ENCODE data around the gene ATP6V0E2. TPM values are rescaled to one million over a fixed set of nuclear protein-coding genes. Genes with fewer than 3 reads are reported as not detected.

The ATP6V0E2 gene
- total RNA-seq, 1 experiment from 2014 or later: 35.6 TPM

DNA sequence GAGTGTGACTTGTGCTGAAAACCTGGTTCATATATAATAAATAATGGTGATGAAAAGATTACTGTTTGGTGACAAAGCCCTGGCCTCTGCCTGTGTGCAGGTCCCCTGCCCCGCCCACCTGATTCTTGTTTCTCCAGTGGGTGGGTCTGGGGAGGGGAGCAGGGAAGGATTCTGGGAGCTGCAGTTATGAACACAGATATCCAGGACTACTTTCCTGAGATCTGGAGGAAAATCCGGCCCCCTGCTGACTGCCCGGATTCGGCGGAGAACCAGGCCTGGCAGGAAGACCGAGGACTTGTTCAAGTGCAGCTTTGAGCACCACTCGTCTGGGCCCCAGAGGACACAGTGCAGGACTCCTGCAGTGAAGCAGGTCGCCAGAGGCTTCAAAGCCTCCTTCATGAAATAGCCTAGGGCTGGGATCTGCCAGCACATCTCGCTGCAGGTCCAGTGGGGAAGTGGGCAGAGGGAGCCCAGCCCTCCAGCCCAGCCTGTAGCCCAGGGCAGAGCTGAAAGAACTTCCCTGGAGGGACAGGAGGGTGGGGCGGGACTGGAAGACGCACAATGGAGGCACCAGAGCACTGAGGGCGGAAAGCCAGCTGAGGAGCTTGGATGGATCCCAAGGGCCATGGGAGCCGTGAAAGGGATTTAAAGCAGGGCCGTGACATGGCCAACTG, 7.0 kb downstream of the ATP6V0E2 start:
- H3K9me2 ChIP-seq (ENCODE audit: insufficient read depth): no peaks in the 10 kb centered on the region
- H3K4me1 ChIP-seq (replicated peaks; ENCODE audit: insufficient read depth): no peaks in the 10 kb centered on the region
- H3K9me3 ChIP-seq (ENCODE audit: insufficient read depth, low read depth): no peaks in the 10 kb centered on the region
- no peaks in the 10 kb centered on the region for H3K36me3 ChIP-seq (ENCODE audit: low read depth)
- H2AFZ ChIP-seq: no peak overlapping the region
- no peaks in the 10 kb centered on the region for H3K27me3 ChIP-seq (ENCODE audit: insufficient read depth, low read depth)
- no peak overlapping the region for H3K4me2 ChIP-seq
- no TSS peak for BruUV-seq (replicated peaks)
- H4K20me1 ChIP-seq (ENCODE audit: insufficient read depth): no peaks in the 10 kb centered on the region
- no peaks in the 10 kb centered on the region for H3K79me2 ChIP-seq (ENCODE audit: low read depth)
- H3K4me3 ChIP-seq: no peak overlapping the region
- ChIA-PET CTCF (no interaction called here), POLR2A (ENCODE audit: unreplicated experiment) (no interaction called here)
- intact Hi-C loops (cut with micrococcal nuclease; ENCODE audit: unreplicated experiment): no loop called here
- TF ChIP-seq, protein P1, sequence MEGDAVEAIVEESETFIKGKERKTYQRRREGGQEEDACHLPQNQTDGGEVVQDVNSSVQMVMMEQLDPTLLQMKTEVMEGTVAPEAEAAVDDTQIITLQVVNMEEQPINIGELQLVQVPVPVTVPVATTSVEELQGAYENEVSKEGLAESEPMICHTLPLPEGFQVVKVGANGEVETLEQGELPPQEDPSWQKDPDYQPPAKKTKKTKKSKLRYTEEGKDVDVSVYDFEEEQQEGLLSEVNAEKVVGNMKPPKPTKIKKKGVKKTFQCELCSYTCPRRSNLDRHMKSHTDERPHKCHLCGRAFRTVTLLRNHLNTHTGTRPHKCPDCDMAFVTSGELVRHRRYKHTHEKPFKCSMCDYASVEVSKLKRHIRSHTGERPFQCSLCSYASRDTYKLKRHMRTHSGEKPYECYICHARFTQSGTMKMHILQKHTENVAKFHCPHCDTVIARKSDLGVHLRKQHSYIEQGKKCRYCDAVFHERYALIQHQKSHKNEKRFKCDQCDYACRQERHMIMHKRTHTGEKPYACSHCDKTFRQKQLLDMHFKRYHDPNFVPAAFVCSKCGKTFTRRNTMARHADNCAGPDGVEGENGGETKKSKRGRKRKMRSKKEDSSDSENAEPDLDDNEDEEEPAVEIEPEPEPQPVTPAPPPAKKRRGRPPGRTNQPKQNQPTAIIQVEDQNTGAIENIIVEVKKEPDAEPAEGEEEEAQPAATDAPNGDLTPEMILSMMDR (conservative IDR thresholded peaks at IDR 0.05): no peak
- TF ChIP-seq EZH2 (IDR thresholded peaks at IDR 0.05; ENCODE audit: low read depth): no peak
- no peak for DNase-seq
- H3K27ac ChIP-seq: no peak overlapping the region
- no peaks in the 10 kb centered on the region for H3F3A ChIP-seq (ENCODE audit: insufficient read depth, low read depth)

DNA sequence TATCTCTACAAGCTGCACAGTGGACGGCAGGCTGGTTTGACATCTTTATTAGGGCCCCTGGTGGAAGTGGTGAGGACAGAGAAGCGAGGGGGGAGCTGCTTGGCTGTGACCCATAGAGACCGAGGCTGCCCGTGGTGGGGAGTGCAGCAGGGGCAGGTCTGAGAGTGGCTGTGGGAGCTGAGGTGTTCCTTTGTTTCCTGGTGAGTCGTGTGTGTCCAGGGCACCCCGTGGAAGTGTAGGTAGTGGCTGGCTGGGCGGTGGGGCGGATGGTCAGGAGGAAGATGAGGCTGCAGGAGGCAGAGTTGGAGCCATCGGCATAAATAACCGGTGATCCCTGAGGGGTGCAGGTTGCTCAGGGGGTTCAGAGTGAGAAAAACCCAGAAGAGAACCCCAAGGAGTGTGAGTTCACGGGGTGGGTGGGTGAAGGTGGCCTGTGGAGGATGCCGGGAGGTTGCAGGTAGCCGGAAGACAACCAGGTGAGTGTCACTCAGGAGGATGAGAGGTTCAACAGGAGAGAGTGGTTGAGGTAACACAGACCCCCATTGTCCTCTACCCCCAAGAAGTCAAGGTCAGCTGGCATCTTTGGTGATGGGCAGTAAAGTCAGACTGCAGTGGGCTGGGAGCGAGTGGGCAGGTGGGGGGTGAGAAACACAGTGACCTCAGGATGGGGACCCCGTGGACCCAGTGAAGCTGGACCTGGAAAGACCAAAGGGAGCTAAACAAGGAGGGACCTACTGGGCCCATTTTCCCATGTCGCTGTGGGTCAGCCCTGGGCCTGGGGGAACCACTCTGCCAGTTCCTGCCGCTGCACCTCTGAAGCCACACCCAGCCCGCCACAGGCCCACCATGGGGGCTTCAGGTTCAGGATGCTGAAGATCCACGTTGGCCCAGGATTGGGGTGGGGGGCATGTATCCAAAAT, 7.8 kb downstream of the ATP6V0E2 start:
- Histone ChIP-seq H3K27me3 (ENCODE audit: insufficient read depth, low read depth) (no peaks in the 10 kb centered on the region), H4K20me1 (ENCODE audit: insufficient read depth) (no peaks in the 10 kb centered on the region), H3F3A (ENCODE audit: insufficient read depth, low read depth) (no peaks in the 10 kb centered on the region), H3K9me2 (ENCODE audit: insufficient read depth) (no peaks in the 10 kb centered on the region), H3K36me3 (ENCODE audit: low read depth) (no peaks in the 10 kb centered on the region), H3K79me2 (ENCODE audit: low read depth) (no peaks in the 10 kb centered on the region), H3K4me3 (no peak overlapping the region), H3K27ac (no peak overlapping the region), H3K4me1 (replicated peaks; ENCODE audit: insufficient read depth) (no peaks in the 10 kb centered on the region), H3K4me2 (no peak overlapping the region), H2AFZ (no peak overlapping the region), H3K9me3 (ENCODE audit: insufficient read depth, low read depth) (no peaks in the 10 kb centered on the region)
- POLR2A ChIA-PET (ENCODE audit: unreplicated experiment): no interaction called here
- no peak for DNase-seq
- intact Hi-C loops (cut with micrococcal nuclease; ENCODE audit: unreplicated experiment): loop anchor here (2.0 kb wide), 2 partner anchors 165 to 395 kb away; no protein-coding TSS in a partner anchor
- no TSS peak for BruUV-seq (replicated peaks)
- no peak for TF ChIP-seq EZH2 (IDR thresholded peaks at IDR 0.05; ENCODE audit: low read depth)
- TF ChIP-seq, protein P1 (conservative IDR thresholded peaks at IDR 0.05): no peak
- CTCF ChIA-PET: no interaction called here

DNA sequence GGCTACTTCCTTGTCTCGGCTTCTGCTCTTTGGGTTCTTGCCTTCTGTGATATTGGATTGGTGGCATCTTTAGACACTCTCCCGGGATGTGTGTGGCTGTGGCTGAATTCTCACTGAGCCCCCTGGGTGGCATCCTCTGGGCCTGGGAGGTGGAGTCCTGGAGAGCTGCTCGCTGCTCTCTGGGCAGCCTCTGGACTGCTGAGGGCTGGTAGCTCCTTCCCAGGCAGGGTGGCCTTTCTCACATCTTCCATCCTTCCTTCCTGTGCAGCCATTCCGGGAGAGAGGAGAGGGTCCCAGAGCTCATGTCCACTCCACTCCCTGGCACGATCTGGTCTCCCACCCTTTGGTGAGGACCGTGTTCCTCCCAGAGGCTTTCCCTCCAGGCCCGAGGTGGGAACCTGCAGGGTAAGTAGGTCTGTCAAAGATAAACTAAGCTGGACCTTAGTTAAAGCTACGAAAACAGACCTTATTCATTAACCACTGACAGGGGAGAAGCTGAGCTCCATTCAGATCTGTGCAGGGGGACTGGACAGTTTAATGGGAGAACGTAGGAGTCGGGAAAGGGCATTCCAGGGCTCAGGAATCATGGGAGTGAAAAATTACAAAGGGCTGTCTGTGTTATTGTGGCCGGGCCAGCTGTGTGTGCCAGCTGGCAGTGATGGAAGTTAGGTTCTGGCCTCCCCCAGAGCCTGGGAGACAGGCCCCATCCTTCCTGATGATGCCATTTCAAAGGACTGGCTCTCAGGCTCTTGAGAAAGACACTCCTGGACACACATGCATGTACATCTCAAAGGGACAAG, 8.7 kb downstream of the ATP6V0E2 start:
- H2AFZ ChIP-seq: no peak overlapping the region
- H3F3A ChIP-seq (ENCODE audit: insufficient read depth, low read depth): no peaks in the 10 kb centered on the region
- no peaks in the 10 kb centered on the region for H4K20me1 ChIP-seq (ENCODE audit: insufficient read depth)
- no peaks in the 10 kb centered on the region for H3K27me3 ChIP-seq (ENCODE audit: insufficient read depth, low read depth)
- TF ChIP-seq, protein P1 (conservative IDR thresholded peaks at IDR 0.05): no peak
- TF ChIP-seq EZH2 (IDR thresholded peaks at IDR 0.05; ENCODE audit: low read depth): no peak
- intact Hi-C loops (cut with micrococcal nuclease; ENCODE audit: unreplicated experiment): loop anchor here (2.0 kb wide), 2 partner anchors 164 to 394 kb away; no protein-coding TSS in a partner anchor
- H3K27ac ChIP-seq: no peak overlapping the region
- H3K4me3 ChIP-seq: no peak overlapping the region
- DNase-seq: no peak
- H3K9me2 ChIP-seq (ENCODE audit: insufficient read depth): no peaks in the 10 kb centered on the region
- no peaks in the 10 kb centered on the region for H3K4me1 ChIP-seq (replicated peaks; ENCODE audit: insufficient read depth)
- no peaks in the 10 kb centered on the region for H3K36me3 ChIP-seq (ENCODE audit: low read depth)
- no TSS peak for BruUV-seq (replicated peaks)
- CTCF ChIA-PET: interaction anchor here (0.5 to 0.7 kb wide), 2 partner anchors 94 to 153 kb away, joined by 3 to 4 read pairs; no protein-coding TSS in a partner anchor
- no peaks in the 10 kb centered on the region for H3K79me2 ChIP-seq (ENCODE audit: low read depth)
- no peak overlapping the region for H3K4me2 ChIP-seq
- POLR2A ChIA-PET (ENCODE audit: unreplicated experiment): no interaction called here
- H3K9me3 ChIP-seq (ENCODE audit: insufficient read depth, low read depth): no peaks in the 10 kb centered on the region
